ENCODE measurements around the gene IFT81.
"Not testable (repeated sequence)": the region's sequence is repeated elsewhere in the genome, so short reads cannot be mapped to it uniquely, and the experiment has no call there.

Gene IFT81

DNA sequence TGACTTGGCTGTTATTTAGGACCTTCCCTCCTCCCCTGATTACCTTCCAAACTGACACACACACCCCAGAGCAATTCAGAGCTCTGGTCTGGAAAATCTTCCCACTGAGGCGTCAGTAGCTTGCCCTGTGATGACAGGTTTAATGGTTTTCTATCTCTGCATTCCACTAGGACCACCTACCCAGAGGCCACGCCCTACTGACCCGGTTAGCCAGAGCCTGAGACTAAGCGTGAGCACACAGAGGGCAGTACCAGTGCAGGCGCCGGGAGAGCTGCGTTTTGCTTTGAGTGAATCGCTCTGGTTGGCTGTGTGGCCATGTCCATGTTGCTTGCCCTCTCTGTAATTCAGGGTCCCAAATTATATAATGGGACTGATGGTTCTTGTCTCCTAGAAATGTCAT lies 120.7 kb downstream of the IFT81 start:
- no peak for DNase-seq (ENCODE audit: low read depth in 2 of 2, low spot score in 1 of 2)

DNA sequence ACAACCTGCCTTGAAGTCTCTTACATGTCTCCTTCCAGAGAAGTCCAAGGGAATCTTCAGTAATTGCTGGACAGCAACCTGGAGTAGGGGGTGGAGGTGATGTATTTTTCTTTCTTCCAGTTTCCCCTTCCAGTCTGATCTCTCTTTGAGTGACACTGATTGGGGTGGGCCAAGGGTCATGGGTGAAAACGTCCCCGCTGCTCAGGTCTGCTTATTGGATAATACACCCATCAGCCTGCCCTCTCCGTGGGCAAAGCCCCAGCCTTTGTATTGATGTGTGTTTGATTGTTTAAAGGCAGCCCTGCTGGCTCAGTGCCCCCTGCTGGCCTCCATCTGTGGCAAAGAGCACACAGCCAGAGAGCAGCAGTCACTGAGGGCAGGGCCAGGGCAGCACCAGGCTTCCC lies 121.2 kb downstream of the IFT81 start:
- peak in 1 of 2 donors; percentile 10 for DNase-seq (ENCODE audit: low read depth in 2 of 2, low spot score in 1 of 2)

DNA sequence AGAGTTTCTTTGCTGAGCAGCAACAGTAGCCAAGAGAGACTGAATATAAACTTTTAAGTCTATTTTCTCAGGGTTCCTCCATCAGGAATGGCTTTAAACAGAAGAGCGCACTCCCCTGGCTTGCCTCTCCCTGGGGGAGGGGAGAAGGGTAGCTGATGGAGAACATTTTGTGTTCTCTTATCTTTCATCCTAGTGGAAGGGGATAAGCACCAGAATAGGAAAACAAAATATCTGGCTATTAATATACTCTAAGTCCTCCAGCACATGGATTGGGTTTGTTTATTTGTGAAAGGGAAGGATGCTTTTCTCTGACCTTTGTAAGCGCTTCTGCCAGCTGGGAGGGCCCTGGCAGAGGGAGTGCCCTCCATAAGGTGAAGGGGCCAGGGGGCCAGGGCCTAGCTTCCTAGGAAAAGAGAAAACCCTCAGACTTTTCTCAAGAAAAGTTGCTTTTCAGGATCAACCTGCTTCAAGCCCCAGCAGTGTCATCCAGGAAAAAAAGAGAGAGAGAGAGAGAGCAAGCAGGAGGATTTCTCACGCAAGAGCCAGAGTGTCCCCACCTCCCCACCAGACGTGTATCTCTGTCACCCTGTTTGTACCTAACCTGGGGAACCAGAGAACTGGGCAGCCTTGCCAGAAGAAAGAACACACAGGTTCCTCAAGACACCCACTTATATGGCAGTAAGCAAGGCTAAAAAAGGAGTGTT lies 122.6 kb downstream of the IFT81 start:
- DNase-seq (ENCODE audit: low read depth in 2 of 2, low spot score in 1 of 2): no peak

DNA sequence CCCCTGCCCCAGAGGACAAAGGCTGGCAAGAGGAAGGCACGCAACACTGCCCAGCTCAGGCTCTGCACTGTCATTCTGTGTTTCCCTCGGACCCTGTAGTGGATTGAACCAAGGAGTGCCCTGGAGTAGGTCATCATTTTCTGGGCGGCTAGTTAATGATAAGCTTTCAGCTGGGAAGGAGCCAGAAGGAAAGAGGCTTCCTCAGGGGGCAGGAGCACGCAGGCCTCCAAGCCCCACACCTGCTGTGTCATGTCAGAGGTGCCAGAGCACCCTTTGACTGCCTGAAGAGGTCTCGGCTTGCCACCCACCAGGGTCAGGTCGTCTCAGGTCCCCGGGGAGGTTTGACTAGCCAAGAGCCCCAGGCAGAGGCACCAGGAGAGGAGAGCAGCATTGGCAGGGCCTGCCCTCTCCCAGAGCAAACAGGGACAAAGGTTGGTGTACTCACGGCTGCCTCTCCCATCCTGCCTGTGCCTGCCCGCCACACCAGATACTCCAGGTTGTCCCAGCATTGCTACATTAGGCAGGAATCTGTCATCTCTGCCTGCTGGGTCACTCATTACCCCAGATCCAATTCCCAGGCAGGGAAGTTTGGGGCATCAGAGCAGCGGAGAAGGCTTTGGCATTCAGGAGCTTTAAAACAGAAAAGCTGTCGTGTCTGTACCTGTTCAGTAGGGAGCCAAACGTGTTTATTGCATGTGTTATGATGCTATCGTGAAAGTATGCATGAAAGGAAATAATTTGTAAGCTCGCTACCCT lies 123.4 kb downstream of the IFT81 start:
- no peak for DNase-seq (ENCODE audit: low read depth in 2 of 2, low spot score in 1 of 2)

DNA sequence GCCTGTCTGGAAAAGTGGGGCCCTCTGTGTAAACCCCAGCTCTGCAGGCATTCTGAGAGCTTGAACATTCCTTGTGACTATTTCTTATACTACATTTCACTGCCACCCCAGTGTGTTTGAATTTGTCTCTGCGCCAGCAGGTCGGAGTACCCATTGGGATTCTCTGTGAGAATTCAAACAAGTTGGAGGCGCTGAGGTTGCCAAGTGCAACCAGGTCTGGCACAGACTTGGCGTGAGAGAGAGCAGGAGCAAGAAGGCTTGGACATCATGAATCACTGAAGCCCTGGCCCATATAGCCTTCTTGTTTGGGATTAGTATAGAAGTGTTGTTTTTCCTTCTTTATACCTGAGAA lies 123.9 kb downstream of the IFT81 start:
- DNase-seq (ENCODE audit: low read depth in 2 of 2, low spot score in 1 of 2): no peak

DNA sequence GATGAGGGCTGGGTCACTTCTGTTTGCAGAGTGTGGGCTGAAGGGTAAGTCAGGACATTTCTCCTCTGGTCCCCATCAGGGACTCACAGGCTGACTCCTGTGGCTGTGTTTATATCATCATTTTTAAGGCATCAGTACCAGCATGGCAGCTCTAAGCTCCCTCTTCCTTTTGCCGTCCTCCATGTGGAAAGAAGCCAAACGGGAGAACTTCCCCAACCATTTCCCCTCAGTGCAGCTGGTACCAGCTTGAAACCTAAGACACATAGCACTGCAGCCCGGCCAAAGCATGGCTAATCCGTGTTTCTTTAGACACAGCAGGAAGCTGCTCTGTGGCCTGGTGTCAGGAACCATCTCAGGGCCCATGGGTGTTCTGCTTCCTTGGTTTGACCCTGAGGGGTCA lies 124.9 kb downstream of the IFT81 start:
- no peak for DNase-seq (ENCODE audit: low read depth in 2 of 2, low spot score in 1 of 2)

DNA sequence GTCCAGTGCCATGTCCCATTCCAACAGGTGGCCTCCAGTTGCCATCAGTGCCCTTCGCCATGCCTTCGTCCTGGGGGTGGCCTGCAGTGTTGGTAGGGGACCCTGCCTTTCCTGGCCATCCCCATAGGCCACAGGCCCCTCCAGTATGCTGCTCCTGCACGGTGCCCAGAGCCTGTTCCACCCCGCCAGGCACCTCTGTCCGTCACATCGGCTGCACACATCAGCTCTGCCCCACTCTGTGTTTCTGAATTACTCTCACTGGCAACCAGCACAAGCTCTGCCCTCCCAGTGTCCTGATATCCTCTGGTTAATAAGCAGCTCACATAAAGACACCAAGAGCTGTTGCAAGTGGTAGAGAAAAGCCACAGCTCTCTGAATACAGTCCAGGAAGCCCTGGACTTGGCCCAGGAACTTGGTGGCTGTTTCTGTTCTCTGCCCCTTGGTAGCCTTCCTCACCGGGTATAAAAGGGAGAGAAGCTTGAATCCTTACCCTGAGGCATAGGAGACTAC lies 125.6 kb downstream of the IFT81 start:
- no peak for DNase-seq (ENCODE audit: low read depth in 2 of 2, low spot score in 1 of 2)

DNA sequence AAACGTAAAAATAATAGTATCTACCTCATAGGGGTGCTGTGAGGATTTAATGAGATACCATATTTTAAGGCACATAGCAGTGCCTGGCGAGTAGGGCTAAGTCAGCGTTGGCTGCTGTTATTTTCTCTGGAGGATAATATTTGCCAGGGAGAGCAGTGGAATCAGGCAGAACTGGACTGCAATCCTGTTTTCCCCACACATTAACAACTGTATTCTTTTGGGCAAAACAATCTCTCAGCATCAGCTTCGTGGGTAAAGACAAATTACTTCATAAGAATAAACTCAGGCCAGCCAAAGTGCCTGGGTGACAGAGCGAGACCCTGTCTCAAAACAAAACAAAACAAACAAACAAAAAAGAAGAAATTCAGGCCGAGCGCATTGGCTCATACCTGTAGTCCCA lies 127.2 kb downstream of the IFT81 start:
- DNase-seq (ENCODE audit: low read depth in 2 of 2, low spot score in 1 of 2): no peak

DNA sequence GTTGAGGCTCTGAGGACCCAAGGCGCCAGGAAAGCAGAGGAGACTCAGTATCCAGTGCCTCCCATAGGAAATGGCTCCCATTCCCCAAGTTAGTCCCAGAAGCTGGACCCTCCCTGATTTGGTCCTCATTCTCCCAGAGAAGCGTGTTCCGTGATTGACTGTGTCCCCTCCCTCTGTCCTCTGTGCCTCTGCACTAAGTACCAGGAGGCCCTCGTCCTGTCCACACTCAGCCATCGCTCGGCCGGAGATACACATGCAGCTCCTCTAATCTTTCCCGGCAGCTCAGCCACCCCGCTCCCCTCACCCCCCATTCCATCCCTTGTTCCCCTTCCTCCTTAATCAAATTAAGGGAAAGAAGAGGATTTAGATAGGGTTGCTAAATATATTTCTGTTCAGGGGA lies 128.6 kb downstream of the IFT81 start:
- no peak for DNase-seq (ENCODE audit: low read depth in 2 of 2, low spot score in 1 of 2)

DNA sequence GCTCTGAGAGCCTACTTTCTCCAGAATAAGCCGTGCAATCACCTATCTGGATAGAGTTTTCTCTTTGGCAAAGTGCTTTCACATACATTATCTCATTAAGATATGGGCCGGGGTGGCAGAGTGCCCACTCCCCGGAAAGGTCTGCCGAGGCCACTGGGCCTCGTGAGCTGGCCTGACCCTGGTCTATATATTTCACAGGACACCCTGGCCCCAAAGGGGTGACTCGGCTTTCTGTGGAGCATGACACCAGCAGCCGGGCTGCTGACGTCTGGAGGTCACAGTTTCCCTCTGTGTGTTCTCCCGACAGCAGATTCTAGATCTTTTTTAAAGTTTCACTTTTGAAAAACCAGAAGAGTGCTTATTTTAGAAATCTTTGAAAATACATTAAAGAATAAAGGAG lies 129.0 kb downstream of the IFT81 start:
- DNase-seq (ENCODE audit: low read depth in 2 of 2, low spot score in 1 of 2): no peak

DNA sequence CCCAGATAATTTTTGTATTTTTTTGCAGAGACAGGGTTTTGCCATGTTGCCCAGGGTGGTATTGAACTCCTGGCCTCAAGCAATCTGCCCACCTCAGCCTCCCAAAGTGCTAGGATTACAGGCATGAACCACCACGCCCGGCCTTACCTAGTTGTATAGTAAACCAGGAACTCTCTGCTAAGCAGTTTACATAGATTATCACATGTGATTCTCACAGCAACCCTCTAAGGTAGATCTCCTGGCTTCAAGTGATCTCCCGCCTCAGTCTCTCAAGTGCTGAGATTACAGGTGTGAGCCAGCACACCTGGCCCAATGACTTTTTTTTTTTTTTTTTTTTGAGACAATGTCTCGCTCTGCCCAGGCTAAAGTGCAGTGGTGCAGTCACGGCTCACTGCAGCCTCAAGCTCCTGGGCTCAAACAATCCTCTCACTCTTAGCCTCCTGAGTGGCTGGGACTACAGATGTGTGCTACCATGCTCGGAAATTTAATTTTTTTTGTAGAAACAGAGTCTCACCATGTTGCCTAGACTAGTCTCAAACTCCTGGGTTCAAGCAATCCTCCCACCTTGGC lies 130.9 kb downstream of the IFT81 start:
- DNase-seq (ENCODE audit: low read depth in 2 of 2, low spot score in 1 of 2): no peak

DNA sequence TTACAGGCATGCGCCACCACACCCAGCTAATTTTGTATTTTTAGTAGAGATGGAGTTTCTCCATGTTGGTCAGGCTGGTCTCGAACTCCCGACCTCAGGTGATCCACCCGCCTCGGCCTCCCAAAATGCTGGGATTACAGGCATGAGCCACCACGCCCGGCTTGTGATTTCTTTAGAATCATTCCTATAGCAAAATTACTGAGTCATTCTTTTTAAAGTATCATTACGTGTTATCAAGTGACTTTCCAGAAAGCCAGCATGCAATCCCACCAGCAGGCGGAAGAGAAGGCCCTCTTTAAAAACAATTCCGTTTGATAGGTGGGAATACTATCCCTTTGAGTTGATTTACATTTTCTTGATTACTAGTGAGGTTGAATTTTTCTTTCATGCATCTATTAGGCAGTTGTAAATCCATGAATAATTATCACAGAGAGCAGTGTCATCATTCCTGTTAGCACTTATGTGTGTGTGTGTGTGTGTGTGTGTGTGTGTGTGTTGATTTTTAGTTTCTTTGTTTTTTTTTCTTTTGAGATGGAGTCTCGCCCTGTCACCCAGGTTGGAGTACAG lies 131.8 kb downstream of the IFT81 start:
- not testable (repeated sequence) for DNase-seq (ENCODE audit: low read depth in 2 of 2, low spot score in 1 of 2)

DNA sequence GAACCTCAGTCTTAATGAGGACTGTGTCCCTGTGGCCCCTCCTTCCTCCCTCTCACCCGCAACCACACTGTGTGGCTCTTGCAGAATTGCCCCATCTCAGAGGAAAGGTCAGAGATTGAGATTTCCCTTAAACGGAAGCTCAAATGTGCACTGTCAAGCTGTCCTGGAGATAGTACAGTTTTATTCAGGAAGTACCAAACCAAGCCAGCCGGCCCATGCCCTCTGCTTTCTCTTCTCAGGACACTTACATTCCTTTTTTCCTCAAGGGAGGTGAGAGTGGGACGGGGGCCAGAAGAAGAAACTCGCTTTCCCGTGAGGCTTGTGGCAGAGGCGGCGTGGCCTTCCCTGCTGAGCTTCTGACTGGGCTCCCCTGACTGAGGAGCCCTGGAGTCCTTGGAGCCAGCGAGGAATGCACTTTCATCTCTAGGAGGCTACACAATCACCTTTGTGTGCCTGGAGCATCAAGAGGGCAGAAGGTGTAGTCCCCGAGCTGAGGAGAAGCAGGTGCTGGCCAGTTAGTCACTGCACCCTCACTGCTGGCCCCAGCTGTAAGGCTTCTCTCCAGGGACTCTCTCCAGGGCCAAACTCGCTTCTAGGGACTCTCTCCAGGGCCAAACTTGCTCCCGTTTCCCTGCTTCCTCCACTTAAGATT lies 132.7 kb downstream of the IFT81 start:
- DNase-seq (ENCODE audit: low read depth in 2 of 2, low spot score in 1 of 2): no peak

DNA sequence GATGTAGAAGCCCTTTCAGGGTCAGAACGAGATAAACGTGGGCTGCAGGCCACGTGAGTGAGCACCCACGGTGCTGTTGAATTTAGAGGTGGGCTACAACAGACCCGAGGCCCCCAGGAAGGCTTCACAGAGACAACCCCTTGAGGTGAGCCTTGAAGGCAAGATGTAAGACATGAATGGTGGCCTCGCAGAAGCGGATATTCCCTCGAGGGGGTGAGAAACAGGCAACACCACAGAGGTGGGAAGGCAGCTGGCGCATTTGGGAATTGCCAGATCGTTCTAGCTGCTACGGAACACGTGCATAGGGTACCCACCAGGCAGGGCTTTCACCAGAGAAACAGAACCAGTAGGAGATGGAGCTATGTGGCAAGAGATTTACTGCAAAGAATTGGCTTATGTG lies 134.3 kb downstream of the IFT81 start:
- DNase-seq (ENCODE audit: low read depth in 2 of 2, low spot score in 1 of 2): no peak

DNA sequence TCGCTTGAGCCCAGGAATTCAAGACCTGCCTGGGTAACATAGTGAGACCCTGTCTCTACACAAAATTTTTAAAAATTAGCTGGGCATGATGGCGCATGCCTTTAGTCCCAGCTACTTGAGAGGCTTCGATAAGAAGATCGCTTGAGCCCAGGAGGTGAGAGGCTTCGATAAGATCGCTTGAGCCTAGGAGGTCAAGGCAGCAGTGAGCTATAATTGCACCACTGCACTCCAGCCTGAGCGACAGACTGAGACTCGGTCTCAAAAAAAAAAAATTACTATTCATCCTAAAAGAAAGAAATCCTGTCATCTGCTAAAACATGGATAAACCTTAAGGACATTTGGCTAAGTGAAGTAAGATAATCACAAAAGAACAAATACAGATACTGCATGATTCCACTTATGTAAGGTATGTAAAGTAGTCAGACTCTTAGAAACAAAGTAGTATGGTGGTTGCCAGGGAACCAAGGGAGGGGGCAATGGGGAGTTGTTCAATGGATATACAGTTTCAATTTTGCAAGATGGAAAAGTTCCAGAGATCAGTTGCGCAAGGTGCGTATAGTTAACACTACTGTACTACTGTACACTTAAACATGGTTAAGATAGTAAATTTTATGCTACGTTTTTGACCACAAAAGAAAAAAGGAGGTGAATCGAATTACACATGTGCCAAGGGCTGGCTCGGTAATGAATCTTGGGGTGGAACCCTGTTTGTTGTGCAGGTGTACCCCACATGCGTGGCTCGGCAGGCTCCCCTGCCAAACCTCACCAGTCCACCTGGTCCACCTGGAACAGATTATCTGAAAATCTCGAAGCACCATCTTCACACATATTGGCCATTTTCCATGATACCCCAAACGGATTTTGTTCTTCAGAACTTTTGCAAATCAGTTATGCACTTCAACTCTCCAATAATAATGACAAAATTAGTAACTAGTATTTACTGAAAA lies 138.6 kb downstream of the IFT81 start:
- DNase-seq (ENCODE audit: low read depth in 2 of 2, low spot score in 1 of 2): no peak

DNA sequence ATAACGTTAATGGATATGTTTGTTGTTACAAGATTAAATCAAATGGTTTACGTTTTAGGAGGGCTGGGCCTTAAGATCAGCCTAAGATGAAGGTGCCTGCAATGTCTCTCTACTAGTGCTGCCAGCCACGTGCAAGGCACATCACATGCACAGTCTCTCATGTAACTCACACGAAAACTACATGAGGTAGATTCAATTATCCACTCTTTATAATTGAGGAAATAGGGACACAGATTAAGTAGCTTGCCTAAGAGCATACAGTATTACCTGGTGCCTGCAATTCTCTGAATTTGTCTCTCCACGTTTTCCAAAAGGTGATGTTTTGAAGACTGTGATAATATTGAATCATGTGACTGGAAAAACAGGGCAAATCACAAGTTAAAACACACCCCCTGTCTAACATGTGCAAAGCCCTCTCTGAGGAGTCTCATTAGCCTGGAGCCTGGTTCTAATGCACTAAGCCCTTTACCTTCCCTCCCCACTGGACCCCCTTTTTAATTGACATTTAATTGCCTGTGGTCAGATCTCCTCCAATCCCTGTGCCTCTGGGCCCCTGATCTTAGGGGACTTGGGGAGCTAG lies 142.3 kb downstream of the IFT81 start:
- DNase-seq (ENCODE audit: low read depth in 2 of 2, low spot score in 1 of 2): no peak

DNA sequence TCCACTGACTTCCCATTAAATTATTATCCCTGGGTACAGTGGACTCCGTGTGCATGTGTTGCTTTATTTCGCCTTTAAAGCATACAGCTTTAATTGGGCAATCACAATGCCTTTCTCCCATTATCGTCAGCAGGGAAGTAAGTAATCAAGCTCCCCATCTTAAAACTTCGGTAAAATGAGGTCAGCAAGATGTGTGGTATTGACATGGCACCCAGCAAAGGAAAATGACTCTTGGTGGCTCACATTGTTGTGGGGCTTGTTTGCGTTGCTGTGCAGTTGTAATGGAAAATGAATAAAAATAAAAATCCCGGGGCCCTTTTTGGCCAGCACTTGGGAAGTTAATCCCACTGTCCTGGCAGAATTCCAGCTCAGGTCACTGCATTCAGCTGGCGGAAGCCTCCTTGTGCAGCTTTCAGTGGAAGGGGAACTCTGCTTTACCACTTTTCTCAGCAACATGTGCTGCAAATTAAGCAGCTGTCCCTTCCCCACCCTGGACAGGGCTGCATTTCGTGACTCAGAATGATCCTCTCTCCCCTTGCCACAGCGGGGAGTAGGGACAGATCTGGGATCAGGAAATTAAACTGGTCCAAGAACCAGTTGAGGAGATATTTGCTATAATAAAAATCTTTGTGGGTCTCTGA lies 142.9 kb downstream of the IFT81 start:
- DNase-seq (ENCODE audit: low read depth in 2 of 2, low spot score in 1 of 2): no peak

Data from stimulated activated CD8-positive, alpha-beta memory T cell treated with anti-CD3 and anti-CD28 coated beads, Interleukin-4, amount 100 ng/mL, for 1 hour (primary cell).